Middle frontal gyrus (tissue), 1 donor: ENCODE results near the gene KAT5.
"Not testable (repeated sequence)": the region's sequence is repeated elsewhere in the genome, so short reads cannot be mapped to it uniquely, and the experiment has no call there.

Source experiments
- DNase-seq: peaks from one replicate; pipeline ENCODE4 v3.0.0-alpha.2; 2015; ENCODE audit warnings: low spot score; ENCODE audit errors: extremely low spot score

The KAT5 gene

GRCh38 chr11:65708451-65708850, 3.6 kb upstream of the KAT5 start:
- no peak for DNase-seq

- no peak for DNase-seq
These were observed 2.4 kb upstream of the KAT5 start for GRCh38 chr11:65709661-65710060.

GRCh38 chr11:65710421-65710820, 1.6 kb upstream of the KAT5 start:
- DNase-seq: no peak

- DNase-seq: no peak
These were observed 603 bp downstream of the KAT5 start for GRCh38 chr11:65712633-65713076.

- no peak for DNase-seq
These were observed 1.3 kb downstream of the KAT5 start for GRCh38 chr11:65713212-65713969.

- DNase-seq: no peak
These were observed 2.4 kb downstream of the KAT5 start for GRCh38 chr11:65714433-65714832.

- no peak for DNase-seq
These were observed 4.2 kb downstream of the KAT5 start for GRCh38 chr11:65716302-65716701.

- DNase-seq: no peak
These were observed 4.8 kb downstream of the KAT5 start for GRCh38 chr11:65716774-65717405.

- DNase-seq: no peak
These were observed 5.9 kb downstream of the KAT5 start for GRCh38 chr11:65717906-65718305.

GRCh38 chr11:65718531-65718930, 6.5 kb downstream of the KAT5 start:
- DNase-seq: no peak

GRCh38 chr11:65718964-65719492, 7.0 kb downstream of the KAT5 start:
- DNase-seq: no peak

GRCh38 chr11:65719871-65720210, 7.8 kb downstream of the KAT5 start:
- no peak for DNase-seq

- DNase-seq: peak; percentile 80
These were observed 8.3 kb downstream of the KAT5 start, which contains the start of gene RNASEH2C for GRCh38 chr11:65720211-65720934. Gene RNASEH2C (minus strand): TSS chr11:65720798. CDS start chr11:65720758, 40 bp downstream.

- no peak for DNase-seq
These were observed 10.2 kb downstream of the KAT5 start for GRCh38 chr11:65722261-65722660.

GRCh38 chr11:65726660-65727059, 14.6 kb downstream of the KAT5 start:
- no peak for DNase-seq

- DNase-seq: no peak
These were observed 15.8 kb downstream of the KAT5 start for GRCh38 chr11:65727865-65728264.

GRCh38 chr11:65730461-65730860, 18.4 kb downstream of the KAT5 start:
- DNase-seq: no peak

GRCh38 chr11:65735111-65735510, 23.1 kb downstream of the KAT5 start:
- DNase-seq: not testable (repeated sequence)

- no peak for DNase-seq
These were observed 24.8 kb downstream of the KAT5 start for GRCh38 chr11:65736810-65737209.

- no peak for DNase-seq
These were observed 27.0 kb downstream of the KAT5 start for GRCh38 chr11:65739022-65739421.

GRCh38 chr11:65741185-65741584, 29.1 kb downstream of the KAT5 start:
- no peak for DNase-seq

- DNase-seq: no peak
These were observed 30.3 kb downstream of the KAT5 start for GRCh38 chr11:65742353-65742752.
